ENCODE results near the gene CCDC92. TPM values are rescaled to one million over a fixed set of nuclear protein-coding genes. Genes with fewer than 3 reads are reported as not detected.
A peak's percentile ranks its signal among the peaks of the same experiment; 100 is the strongest.

Gene CCDC92
- total RNA-seq, 2 experiments from 2014 or later, result 11.5 to 12.7 TPM

DNA sequence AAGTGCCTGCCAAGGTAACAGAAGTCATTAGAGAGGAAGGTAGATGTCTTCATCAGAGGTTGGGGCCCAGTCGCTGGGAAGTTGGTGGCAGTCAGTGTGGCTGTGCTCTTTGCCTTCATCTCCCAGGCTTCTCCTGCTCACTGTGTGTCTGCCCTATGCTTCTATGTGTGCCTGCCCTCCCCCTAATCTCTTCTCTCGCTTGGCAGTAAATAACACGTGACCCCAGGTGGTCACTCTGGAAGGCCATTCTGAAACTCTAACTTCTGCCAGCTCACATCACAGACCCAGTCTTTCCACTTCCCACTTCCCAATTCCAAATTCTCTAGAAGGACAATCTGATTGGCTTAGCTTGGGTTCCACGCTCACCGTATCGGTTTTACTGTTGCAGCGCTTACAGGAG, 9.6 kb upstream of the CCDC92 start:
- H3K9me3 Mint-ChIP-seq, result no peaks in the 10 kb centered on the region
- TF ChIP-seq, protein P1, sequence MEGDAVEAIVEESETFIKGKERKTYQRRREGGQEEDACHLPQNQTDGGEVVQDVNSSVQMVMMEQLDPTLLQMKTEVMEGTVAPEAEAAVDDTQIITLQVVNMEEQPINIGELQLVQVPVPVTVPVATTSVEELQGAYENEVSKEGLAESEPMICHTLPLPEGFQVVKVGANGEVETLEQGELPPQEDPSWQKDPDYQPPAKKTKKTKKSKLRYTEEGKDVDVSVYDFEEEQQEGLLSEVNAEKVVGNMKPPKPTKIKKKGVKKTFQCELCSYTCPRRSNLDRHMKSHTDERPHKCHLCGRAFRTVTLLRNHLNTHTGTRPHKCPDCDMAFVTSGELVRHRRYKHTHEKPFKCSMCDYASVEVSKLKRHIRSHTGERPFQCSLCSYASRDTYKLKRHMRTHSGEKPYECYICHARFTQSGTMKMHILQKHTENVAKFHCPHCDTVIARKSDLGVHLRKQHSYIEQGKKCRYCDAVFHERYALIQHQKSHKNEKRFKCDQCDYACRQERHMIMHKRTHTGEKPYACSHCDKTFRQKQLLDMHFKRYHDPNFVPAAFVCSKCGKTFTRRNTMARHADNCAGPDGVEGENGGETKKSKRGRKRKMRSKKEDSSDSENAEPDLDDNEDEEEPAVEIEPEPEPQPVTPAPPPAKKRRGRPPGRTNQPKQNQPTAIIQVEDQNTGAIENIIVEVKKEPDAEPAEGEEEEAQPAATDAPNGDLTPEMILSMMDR (IDR thresholded peaks at IDR 0.05), result no peak
- Histone ChIP-seq H3K27ac (ENCODE audit: low read depth in 1 of 2, low read length in 2 of 2) (no peak overlapping the region), H3K4me3 (ENCODE audit: low read length) (no peak overlapping the region), H3K9me3 (ENCODE audit: control insufficient read depth in 1 of 2, insufficient read depth in 1 of 2, low read length in 2 of 2) (no peaks in the 10 kb centered on the region), H3K27me3 (ENCODE audit: control insufficient read depth in 1 of 2, insufficient read depth in 2 of 2, low read length in 2 of 2) (no peaks in the 10 kb centered on the region), H3K4me1 (ENCODE audit: insufficient read depth, low read length) (no peaks in the 10 kb centered on the region), H3K36me3 (ENCODE audit: insufficient read depth, low read length) (no peaks in the 10 kb centered on the region)
- H3K27me3 Mint-ChIP-seq, result no peaks in the 10 kb centered on the region
- intact Hi-C loops (cut with DNase I, micrococcal nuclease), result loop anchor here (2.0 to 10.0 kb wide), 3 partner anchors 237 to 349 kb away; partner anchors contain the start of genes EIF2B1 (in 2 of the 2) and GTF2H3 (in 2 of the 2)
- H3K4me3 Mint-ChIP-seq, result no peak overlapping the region
- ATAC-seq (ENCODE audit: poor library complexity) (no peak), DNase-seq (no peak)
- peaks cover 5% of the 10 kb centered on the region for H3K4me1 Mint-ChIP-seq (ENCODE audit: low read depth)
- peaks cover 15% of the 10 kb centered on the region for H3K36me3 Mint-ChIP-seq (ENCODE audit: low read depth)
- ChIA-PET POLR2A (no interaction called here), CTCF (no interaction called here)
- H3K27ac Mint-ChIP-seq, result peak overlapping the region; percentile 42

DNA sequence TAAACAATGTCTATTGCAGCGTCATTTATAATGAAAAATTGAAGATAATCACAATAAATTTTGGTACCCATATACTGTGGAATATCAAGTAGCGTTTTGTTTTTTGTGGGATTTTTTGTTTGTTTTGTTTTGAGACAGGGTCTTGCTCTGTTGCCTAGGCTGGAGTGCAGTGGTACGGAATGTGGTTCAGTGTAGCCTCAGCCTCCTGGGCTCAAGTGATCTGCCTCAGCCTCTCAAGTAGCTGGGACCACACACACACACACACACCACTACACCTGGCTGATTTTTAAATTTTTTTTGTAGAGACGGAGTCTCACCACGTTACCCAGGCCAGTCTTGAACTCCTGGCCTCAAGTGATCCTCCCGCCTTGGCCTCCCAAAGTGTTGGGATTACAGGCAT, 6.9 kb upstream of the CCDC92 start:
- H3K4me3 Mint-ChIP-seq, result no peak overlapping the region
- Histone ChIP-seq H3K9me3 (ENCODE audit: control insufficient read depth in 1 of 2, insufficient read depth in 1 of 2, low read length in 2 of 2) (no peaks in the 10 kb centered on the region), H3K4me3 (ENCODE audit: low read length) (no peak overlapping the region), H3K27ac (ENCODE audit: low read depth in 1 of 2, low read length in 2 of 2) (no peak overlapping the region), H3K4me1 (ENCODE audit: insufficient read depth, low read length) (no peaks in the 10 kb centered on the region), H3K27me3 (ENCODE audit: control insufficient read depth in 1 of 2, insufficient read depth in 2 of 2, low read length in 2 of 2) (no peaks in the 10 kb centered on the region), H3K36me3 (ENCODE audit: insufficient read depth, low read length) (peaks cover 3% of the 10 kb centered on the region)
- intact Hi-C loops (cut with DNase I, micrococcal nuclease), result loop anchor here in 1 of 2 experiments (10.0 kb wide), 2 partner anchors 1005 to 1745 kb away; partner anchors contain the start of gene DHX37
- H3K27me3 Mint-ChIP-seq, result no peaks in the 10 kb centered on the region
- peaks cover 12% of the 10 kb centered on the region for H3K36me3 Mint-ChIP-seq (ENCODE audit: low read depth)
- H3K4me1 Mint-ChIP-seq (ENCODE audit: low read depth), result peaks cover 15% of the 10 kb centered on the region
- ChIA-PET CTCF (no interaction called here), POLR2A (no interaction called here)
- no peak for ATAC-seq (ENCODE audit: poor library complexity)
- H3K27ac Mint-ChIP-seq, result no peak overlapping the region
- TF ChIP-seq, protein P1 (IDR thresholded peaks at IDR 0.05), result no peak
- H3K9me3 Mint-ChIP-seq, result no peaks in the 10 kb centered on the region
- DNase-seq, result no peak

- Mint-ChIP-seq H3K27me3 (no peaks in the 10 kb centered on the region), H3K4me1 (ENCODE audit: low read depth) (peaks cover 24% of the 10 kb centered on the region), H3K4me3 (no peak overlapping the region), H3K9me3 (no peaks in the 10 kb centered on the region), H3K27ac (no peak overlapping the region), H3K36me3 (ENCODE audit: low read depth) (peaks cover 18% of the 10 kb centered on the region)
- DNase-seq (no peak), ATAC-seq (ENCODE audit: poor library complexity) (no peak)
- TF ChIP-seq, protein P1 (IDR thresholded peaks at IDR 0.05), result no peak
- Histone ChIP-seq H3K4me1 (ENCODE audit: insufficient read depth, low read length) (peaks cover 13% of the 10 kb centered on the region), H3K27me3 (ENCODE audit: control insufficient read depth in 1 of 2, insufficient read depth in 2 of 2, low read length in 2 of 2) (no peaks in the 10 kb centered on the region), H3K4me3 (ENCODE audit: low read length) (no peak overlapping the region), H3K9me3 (ENCODE audit: control insufficient read depth in 1 of 2, insufficient read depth in 1 of 2, low read length in 2 of 2) (no peaks in the 10 kb centered on the region), H3K27ac (ENCODE audit: low read depth in 1 of 2, low read length in 2 of 2) (no peak overlapping the region), H3K36me3 (ENCODE audit: insufficient read depth, low read length) (peaks cover 3% of the 10 kb centered on the region)
- POLR2A ChIA-PET, result interaction anchor here (0.6 kb wide), 1 partner anchor 263 kb away, joined by 3 read pairs; no protein-coding TSS in a partner anchor
- CTCF ChIA-PET, result interaction anchor here (2.3 kb wide), 1 partner anchor 71 kb away, joined by 7 read pairs; no protein-coding TSS in a partner anchor
- intact Hi-C loops (cut with DNase I, micrococcal nuclease), result loop anchor here in 1 of 2 experiments (10.0 kb wide), 2 partner anchors 1008 to 1742 kb away; partner anchors contain the start of gene DHX37
Observed at GRCh38 chr12:123976227-123976826, 3.7 kb upstream of the CCDC92 start.
